HepG2 (cell line): ENCODE measurements around the gene CD79A. TPM values are rescaled to one million over a fixed set of nuclear protein-coding genes. Genes with fewer than 3 reads are reported as not detected.

Source experiments
- ATF7-NPFF ChIP-seq: sonication (generic); formaldehyde crosslinking; IDR thresholded peaks from 2 replicates; pipeline ENCODE4 v1.8.1; 2023; ENCODE audit warnings: mild to moderate bottlenecking, low read depth, missing genetic modification reagents, moderate library complexity
- CBFB ChIP-seq: sonication (generic); formaldehyde crosslinking; IDR thresholded peaks from 2 replicates; pipeline ENCODE4 v1.4.0; 2020; ENCODE audit warnings: missing genetic modification reagents
- FOSL2 ChIP-seq: sonication (generic); formaldehyde crosslinking; IDR thresholded peaks from 2 replicates; pipeline ENCODE4 v1.4.0; 2020; ENCODE audit warnings: missing genetic modification reagents
- HOXA5 ChIP-seq: sonication (generic); formaldehyde crosslinking; IDR thresholded peaks from 2 replicates; pipeline ENCODE4 v1.4.0; 2020; ENCODE audit warnings: missing genetic modification reagents
- KLF6 ChIP-seq: IDR thresholded peaks from 2 replicates; pipeline ENCODE4 v1.8.0; 2016; ENCODE audit warnings: missing biosample characterization, missing genetic modification reagents
- NR2F6 ChIP-seq, 2 experiments: IDR thresholded peaks; 2 replicates each; pipeline ENCODE4 v1.6.1; 2016; ENCODE audit warnings: antibody characterized with exemption in 1 of 2, mild to moderate bottlenecking in 1 of 2
- SATB2 ChIP-seq: sonication (generic); formaldehyde crosslinking; IDR thresholded peaks from 2 replicates; pipeline ENCODE4 v1.5.0; 2020; ENCODE audit warnings: missing genetic modification reagents
- SIN3B ChIP-seq: fragments of 150-350 bp; IDR thresholded peaks from 2 replicates; pipeline ENCODE4 v1.6.1; 2014; ENCODE audit warnings: low read length
- SP1 ChIP-seq, 2 experiments: fragments of 450-650 bp in 1 of 2; sonication (generic) in 1 of 2; formaldehyde crosslinking in 1 of 2; IDR thresholded peaks; 2 replicates each; pipeline versions ENCODE4 v1.4.0 to v1.6.1; 2016 to 2020; ENCODE audit warnings: missing genetic modification reagents in 1 of 2
- TEAD3 ChIP-seq: optimal IDR thresholded peaks from 2 replicates; pipeline ENCODE3; 2016; ENCODE audit warnings: borderline replicate concordance
- ZNF160 ChIP-seq: sonication (generic); formaldehyde crosslinking; IDR thresholded peaks from 2 replicates; pipeline ENCODE4 v1.8.0; 2022; ENCODE audit warnings: mild to moderate bottlenecking, inconsistent platforms, missing genetic modification reagents
- ZNF317 ChIP-seq: sonication (generic); formaldehyde crosslinking; IDR thresholded peaks from 2 replicates; pipeline ENCODE4 v1.5.0; 2020; ENCODE audit warnings: mild to moderate bottlenecking, missing genetic modification reagents
- ZNF337 ChIP-seq: sonication (generic); formaldehyde crosslinking; IDR thresholded peaks from 2 replicates; pipeline ENCODE4 v1.5.1; 2020; ENCODE audit warnings: missing genetic modification reagents, low read depth, mild to moderate bottlenecking, borderline replicate concordance
- ZNF558 ChIP-seq: sonication (generic); formaldehyde crosslinking; IDR thresholded peaks from 2 replicates; pipeline ENCODE4 v1.9.0; 2022; ENCODE audit warnings: mild to moderate bottlenecking, missing genetic modification reagents, borderline replicate concordance
- ZNF614 ChIP-seq: IDR thresholded peaks from 2 replicates; pipeline ENCODE4 v1.6.1; 2018; ENCODE audit warnings: missing biosample characterization, missing genetic modification reagents, inconsistent platforms, borderline replicate concordance
- ZNF749 ChIP-seq: sonication (generic); formaldehyde crosslinking; IDR thresholded peaks from 2 replicates; pipeline ENCODE4 v1.8.0; 2022; ENCODE audit warnings: mild to moderate bottlenecking, missing genetic modification reagents, moderate library complexity, borderline replicate concordance
- ZNF772 ChIP-seq: sonication (generic); formaldehyde crosslinking; IDR thresholded peaks from 2 replicates; pipeline ENCODE4 v1.5.0; 2020; ENCODE audit warnings: mild to moderate bottlenecking, missing genetic modification reagents
- polyA plus RNA-seq, 8 experiments: library from polyadenylated mRNA; depleted of rRNA in 3 of 8; stranded (reverse) in 7 of 8; unstranded in 1 of 8; fragments of >200 nt; fragmentation: Illumina TruSeq in 4 of 8; extraction: Trizol in 4 of 8; gene quantifications; 2 replicates each; pipeline versions ENCODE4 v1.2.1 to v1.2.3, GENCODE V29; 2011 to 2016; ENCODE audit warnings: low read depth in 4 of 8, missing spikeins in 1 of 8, mixed read lengths in 1 of 8; ENCODE audit not compliant: insufficient read depth in 1 of 8
- total RNA-seq, 5 experiments: library from RNA; depleted of rRNA; stranded (reverse); fragments of >200 nt; fragmentation: Illumina TruSeq; extraction: Trizol; gene quantifications; 2 replicates each; pipeline ENCODE4 v1.2.3, GENCODE V29; 2016; ENCODE audit warnings: low read depth in 1 of 5
- TF ChIP-seq, protein P1 (sequence below): IDR thresholded peaks from 2 replicates; pipeline ENCODE4 v1.6.1; 2016; ENCODE audit warnings: missing biosample characterization, missing genetic modification reagents, low read depth
- TF ChIP-seq, protein P2 (sequence below): sonication (generic); formaldehyde crosslinking; IDR thresholded peaks from 2 replicates; pipeline ENCODE4 v1.4.0; 2020; ENCODE audit warnings: mild to moderate bottlenecking, missing genetic modification reagents, borderline replicate concordance
- TF ChIP-seq, protein P3 (sequence below): sonication (generic); formaldehyde crosslinking; conservative IDR thresholded peaks from 2 replicates; pipeline ENCODE4 v1.8.1; 2023; ENCODE audit warnings: missing genetic modification reagents
- TF ChIP-seq, protein P4 (sequence below): sonication (generic); formaldehyde crosslinking; IDR thresholded peaks from 2 replicates; pipeline ENCODE4 v1.8.1; 2023; ENCODE audit warnings: missing genetic modification reagents, inconsistent platforms, borderline replicate concordance
- TF ChIP-seq, protein P5 (sequence below): IDR thresholded peaks from 2 replicates; pipeline ENCODE4 v1.6.1; 2016; ENCODE audit warnings: missing compliant biosample characterization, missing genetic modification reagents, borderline replicate concordance

Gene CD79A
- total and polyA plus RNA-seq, 2 of the 13 experiments (the other 11 are each of a cell fraction or from before 2014, with no cell fraction given) = 0.24 to 0.33 TPM

DNA sequence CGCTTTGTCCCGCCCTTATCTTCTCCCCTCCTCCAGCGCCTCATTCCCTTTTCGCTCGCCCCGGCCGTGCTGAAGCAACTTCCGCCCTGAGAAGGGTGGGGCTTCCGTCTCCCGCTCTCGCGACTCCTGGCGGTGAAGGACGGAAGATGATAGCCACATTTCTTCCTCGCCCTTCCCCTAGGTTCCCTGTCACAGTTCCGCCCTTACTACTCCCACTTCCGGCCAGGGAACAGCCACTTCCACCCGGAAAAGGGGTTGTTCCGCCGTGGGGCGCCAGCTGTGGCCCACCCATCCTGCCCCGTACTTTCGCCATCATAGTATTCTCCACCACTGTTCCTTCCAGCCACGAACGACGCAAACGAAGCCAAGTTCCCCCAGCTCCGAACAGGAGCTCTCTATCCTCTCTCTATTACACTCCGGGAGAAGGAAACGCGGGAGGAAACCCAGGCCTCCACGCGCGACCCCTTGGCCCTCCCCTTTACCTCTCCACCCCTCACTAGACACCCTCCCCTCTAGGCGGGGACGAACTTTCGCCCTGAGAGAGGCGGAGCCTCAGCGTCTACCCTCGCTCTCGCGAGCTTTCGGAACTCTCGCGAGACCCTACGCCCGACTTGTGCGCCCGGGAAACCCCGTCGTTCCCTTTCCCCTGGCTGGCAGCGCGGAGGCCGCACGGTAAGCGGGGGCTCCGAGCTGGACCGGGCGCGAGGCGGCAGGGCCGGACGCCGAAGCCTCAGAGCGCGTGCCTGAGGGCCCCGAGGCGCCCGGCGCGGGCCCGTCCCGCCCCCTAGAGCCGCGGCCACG is 17.3 kb upstream of the CD79A start, which contains the start of gene RPS19 (continued):
- TF ChIP-seq ZNF558 = 0 out of 2 replicates have a peak, but pooled peaks have one; percentile 83
- TF ChIP-seq, protein P1, sequence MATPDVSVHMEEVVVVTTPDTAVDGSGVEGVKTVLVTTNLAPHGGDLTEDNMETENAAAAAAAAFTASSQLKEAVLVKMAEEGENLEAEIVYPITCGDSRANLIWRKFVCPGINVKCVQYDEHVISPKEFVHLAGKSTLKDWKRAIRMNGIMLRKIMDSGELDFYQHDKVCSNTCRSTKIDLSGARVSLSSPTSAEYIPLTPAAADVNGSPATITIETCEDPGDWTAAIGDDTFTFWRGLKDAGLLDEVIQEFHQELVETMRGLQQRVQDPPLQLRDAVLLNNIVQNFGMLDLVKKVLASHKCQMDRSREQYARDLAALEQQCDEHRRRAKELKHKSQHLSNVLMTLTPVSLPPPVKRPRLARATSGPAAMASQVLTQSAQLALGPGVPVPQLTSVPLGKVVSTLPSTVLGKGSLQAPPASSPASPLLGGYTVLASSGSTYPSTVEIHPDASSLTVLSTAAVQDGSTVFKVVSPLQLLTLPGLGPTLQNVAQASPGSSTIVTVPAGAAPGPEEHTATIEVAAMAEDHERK (CRISPR knock-in tag) = peak; percentile 83
- TF ChIP-seq SP1 (IDR thresholded peaks at IDR 0.05) = peak; percentile 91
- peak; percentile 100 for TF ChIP-seq SP1 (CRISPR knock-in tag; IDR thresholded peaks at IDR 0.05)
- peak; percentile 85 for TF ChIP-seq ZNF317
- peak; percentile 72; the same call in 1 of the 2 replicates for TF ChIP-seq SIN3B
- peak; percentile 18; the same call in 1 of the 2 replicates for TF ChIP-seq NR2F6 (IDR thresholded peaks at IDR 0.05)
- TF ChIP-seq NR2F6 (CRISPR knock-in tag; IDR thresholded peaks at IDR 0.05) = peak; percentile 37
- TF ChIP-seq SATB2 (CRISPR knock-in tag) = peak; percentile 24; the same call in 1 of the 2 replicates
- peak; percentile 70; the same call in 1 of the 2 replicates for TF ChIP-seq CBFB (CRISPR knock-in tag)
- 0 out of 2 replicates have a peak, but pooled peaks have one; percentile 66 for TF ChIP-seq ZNF772
- no peak for TF ChIP-seq ZNF614 (CRISPR knock-in tag)
- TF ChIP-seq HOXA5 (CRISPR knock-in tag) = peak; percentile 70; the same call in 1 of the 2 replicates
- TF ChIP-seq KLF6 (CRISPR knock-in tag) = peak; percentile 85; the same call in 1 of the 2 replicates
- TF ChIP-seq, protein P2, sequence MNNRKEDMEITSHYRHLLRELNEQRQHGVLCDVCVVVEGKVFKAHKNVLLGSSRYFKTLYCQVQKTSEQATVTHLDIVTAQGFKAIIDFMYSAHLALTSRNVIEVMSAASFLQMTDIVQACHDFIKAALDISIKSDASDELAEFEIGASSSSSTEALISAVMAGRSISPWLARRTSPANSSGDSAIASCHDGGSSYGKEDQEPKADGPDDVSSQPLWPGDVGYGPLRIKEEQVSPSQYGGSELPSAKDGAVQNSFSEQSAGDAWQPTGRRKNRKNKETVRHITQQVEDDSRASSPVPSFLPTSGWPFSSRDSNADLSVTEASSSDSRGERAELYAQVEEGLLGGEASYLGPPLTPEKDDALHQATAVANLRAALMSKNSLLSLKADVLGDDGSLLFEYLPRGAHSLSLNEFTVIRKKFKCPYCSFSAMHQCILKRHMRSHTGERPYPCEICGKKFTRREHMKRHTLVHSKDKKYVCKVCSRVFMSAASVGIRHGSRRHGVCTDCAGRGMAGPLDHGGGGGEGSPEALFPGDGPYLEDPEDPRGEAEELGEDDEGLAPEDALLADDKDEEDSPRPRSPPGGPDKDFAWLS (CRISPR knock-in tag) = no peak
- 0 out of 2 replicates have a peak, but pooled peaks have one; percentile 70 for TF ChIP-seq ATF7-NPFF (CRISPR knock-in tag)
- TF ChIP-seq, protein P3, sequence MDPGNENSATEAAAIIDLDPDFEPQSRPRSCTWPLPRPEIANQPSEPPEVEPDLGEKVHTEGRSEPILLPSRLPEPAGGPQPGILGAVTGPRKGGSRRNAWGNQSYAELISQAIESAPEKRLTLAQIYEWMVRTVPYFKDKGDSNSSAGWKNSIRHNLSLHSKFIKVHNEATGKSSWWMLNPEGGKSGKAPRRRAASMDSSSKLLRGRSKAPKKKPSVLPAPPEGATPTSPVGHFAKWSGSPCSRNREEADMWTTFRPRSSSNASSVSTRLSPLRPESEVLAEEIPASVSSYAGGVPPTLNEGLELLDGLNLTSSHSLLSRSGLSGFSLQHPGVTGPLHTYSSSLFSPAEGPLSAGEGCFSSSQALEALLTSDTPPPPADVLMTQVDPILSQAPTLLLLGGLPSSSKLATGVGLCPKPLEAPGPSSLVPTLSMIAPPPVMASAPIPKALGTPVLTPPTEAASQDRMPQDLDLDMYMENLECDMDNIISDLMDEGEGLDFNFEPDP (CRISPR knock-in tag) = no peak
- no peak; the same call in 1 of the 2 replicates for TF ChIP-seq ZNF337 (CRISPR knock-in tag)
- TF ChIP-seq ZNF749 (CRISPR knock-in tag) = no peak
- peak; percentile 36 for TF ChIP-seq FOSL2
- TF ChIP-seq ZNF160 (CRISPR knock-in tag) = peak; percentile 37; the same call in 1 of the 2 replicates
- peak; percentile 50 for TF ChIP-seq TEAD3
- TF ChIP-seq, protein P4, sequence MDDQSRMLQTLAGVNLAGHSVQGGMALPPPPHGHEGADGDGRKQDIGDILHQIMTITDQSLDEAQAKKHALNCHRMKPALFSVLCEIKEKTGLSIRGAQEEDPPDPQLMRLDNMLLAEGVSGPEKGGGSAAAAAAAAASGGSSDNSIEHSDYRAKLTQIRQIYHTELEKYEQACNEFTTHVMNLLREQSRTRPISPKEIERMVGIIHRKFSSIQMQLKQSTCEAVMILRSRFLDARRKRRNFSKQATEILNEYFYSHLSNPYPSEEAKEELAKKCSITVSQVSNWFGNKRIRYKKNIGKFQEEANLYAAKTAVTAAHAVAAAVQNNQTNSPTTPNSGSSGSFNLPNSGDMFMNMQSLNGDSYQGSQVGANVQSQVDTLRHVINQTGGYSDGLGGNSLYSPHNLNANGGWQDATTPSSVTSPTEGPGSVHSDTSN (CRISPR knock-in tag) = no peak
- TF ChIP-seq, protein P5, sequence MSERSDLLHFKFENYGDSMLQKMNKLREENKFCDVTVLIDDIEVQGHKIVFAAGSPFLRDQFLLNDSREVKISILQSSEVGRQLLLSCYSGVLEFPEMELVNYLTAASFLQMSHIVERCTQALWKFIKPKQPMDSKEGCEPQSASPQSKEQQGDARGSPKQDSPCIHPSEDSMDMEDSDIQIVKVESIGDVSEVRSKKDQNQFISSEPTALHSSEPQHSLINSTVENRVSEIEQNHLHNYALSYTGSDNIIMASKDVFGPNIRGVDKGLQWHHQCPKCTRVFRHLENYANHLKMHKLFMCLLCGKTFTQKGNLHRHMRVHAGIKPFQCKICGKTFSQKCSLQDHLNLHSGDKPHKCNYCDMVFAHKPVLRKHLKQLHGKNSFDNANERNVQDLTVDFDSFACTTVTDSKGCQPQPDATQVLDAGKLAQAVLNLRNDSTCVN (CRISPR knock-in tag) = no peak; the same call in 1 of the 2 replicates
